GM12891 (cell line): Measurements from ENCODE around the gene IFT80.

Experiments
- POLR2A ChIP-seq: IDR thresholded peaks from 2 replicates; pipeline ENCODE4 v1.6.1; 2011; ENCODE audit warnings: low read depth, low read length, control low read depth
- POLR2AphosphoS5 ChIP-seq: IDR thresholded peaks from 2 replicates; pipeline ENCODE4 v1.6.1; 2011; ENCODE audit warnings: low read depth, low read length, control low read depth
- POU2F2 ChIP-seq: IDR thresholded peaks from 2 replicates; pipeline ENCODE4 v1.6.1; 2011; ENCODE audit warnings: low read depth, mild to moderate bottlenecking, control low read depth, low read length, moderate library complexity
- SPI1 ChIP-seq: IDR thresholded peaks from 2 replicates; pipeline ENCODE4 v1.6.1; 2011; ENCODE audit warnings: low read depth, low read length, control low read depth
- TAF1 ChIP-seq: IDR thresholded peaks from 2 replicates; pipeline ENCODE4 v1.6.1; 2011; ENCODE audit warnings: low read depth, low read length, control low read depth

- TF ChIP-seq POLR2AphosphoS5 (no peak), TAF1 (no peak), POU2F2 (no peak), POLR2A (no peak), SPI1 (no peak)
Observed at GRCh38 chr3:160379628-160380214, 19.3 kb downstream of the IFT80 start.
